Sigmoid colon (tissue), 4 donors: Measurements from ENCODE around the gene SLC22A2.
A peak's percentile ranks its signal among the peaks of the same experiment; 100 is the strongest.

Experiments used
- CTCF ChIP-seq, 4 experiments: fragments of 450-650 bp in 3 of 4; fragments of 200-600 bp in 1 of 4; IDR thresholded peaks; one replicate each; pipeline ENCODE4 v1.5.1; 2016 to 2019; ENCODE audit warnings: antibody characterized with exemption in 4 of 4, mild to moderate bottlenecking in 3 of 4, moderate library complexity in 2 of 4
- EP300 ChIP-seq, 4 donors: sonication (generic); formaldehyde crosslinking; IDR thresholded peaks; one replicate each; pipeline ENCODE4 v1.6.1; 2017; ENCODE audit warnings: antibody characterized with exemption in 4 of 4
- POLR2AphosphoS5 ChIP-seq, 4 donors: sonication (generic); formaldehyde crosslinking; IDR thresholded peaks; one replicate each; pipeline ENCODE4 v1.6.1; 2017; ENCODE audit warnings: antibody characterized with exemption in 4 of 4

DNA sequence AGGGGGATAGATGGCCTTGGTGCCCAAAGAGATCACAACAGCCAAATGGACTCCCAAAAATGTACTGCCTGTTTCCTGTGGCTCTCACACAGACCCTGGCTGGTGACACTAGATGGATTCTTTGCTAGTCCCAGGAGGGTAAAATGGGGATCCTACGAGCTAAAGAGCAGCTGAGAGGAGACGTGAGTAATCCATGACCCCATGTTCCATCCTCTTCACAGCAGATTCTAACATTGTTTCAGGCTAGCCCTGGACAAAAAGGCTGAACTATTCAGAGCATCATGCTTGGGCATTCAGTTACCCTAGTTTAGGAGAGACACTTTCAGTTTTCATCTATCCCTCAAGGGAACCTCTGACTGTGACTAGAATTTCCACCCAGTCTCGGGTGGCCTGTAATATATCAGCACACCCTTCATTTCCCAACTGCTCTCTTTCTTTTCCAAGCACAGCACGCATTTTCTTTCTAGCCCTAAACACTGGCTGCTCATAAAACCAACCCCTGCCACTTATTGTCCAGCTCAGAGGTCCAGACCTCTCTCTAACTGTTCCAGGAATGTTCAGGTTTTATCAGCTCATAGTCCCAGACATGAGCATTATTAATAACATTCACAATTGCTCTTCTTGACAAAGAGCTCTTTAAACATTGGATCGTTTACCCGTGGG is 88.5 kb downstream of the SLC22A2 start:
- no peak for TF ChIP-seq CTCF (IDR thresholded peaks at IDR 0.05)
- no peak for TF ChIP-seq EP300 (IDR thresholded peaks at IDR 0.05)
- TF ChIP-seq POLR2AphosphoS5 (IDR thresholded peaks at IDR 0.05), result peak in 3 of 4 donors; percentile 23 to 44 (median 23)
